Stimulated activated CD4-positive, alpha-beta T cell treated with anti-CD3 and anti-CD28 coated beads, TNF-alpha, amount 100 ng/mL, for 48 hours (primary cell): ENCODE data around the gene PA2G4.
A peak's percentile ranks its signal among the peaks of the same experiment; 100 is the strongest.
"Not testable (repeated sequence)": the region's sequence is repeated elsewhere in the genome, so short reads cannot be mapped to it uniquely, and the experiment has no call there.

Experiments used
- DNase-seq, 3 donors: peaks; one replicate each; pipeline ENCODE4 v3.0.0-alpha.2; 2020; ENCODE audit warnings: low read depth in 3 of 3

PA2G4 gene

DNA sequence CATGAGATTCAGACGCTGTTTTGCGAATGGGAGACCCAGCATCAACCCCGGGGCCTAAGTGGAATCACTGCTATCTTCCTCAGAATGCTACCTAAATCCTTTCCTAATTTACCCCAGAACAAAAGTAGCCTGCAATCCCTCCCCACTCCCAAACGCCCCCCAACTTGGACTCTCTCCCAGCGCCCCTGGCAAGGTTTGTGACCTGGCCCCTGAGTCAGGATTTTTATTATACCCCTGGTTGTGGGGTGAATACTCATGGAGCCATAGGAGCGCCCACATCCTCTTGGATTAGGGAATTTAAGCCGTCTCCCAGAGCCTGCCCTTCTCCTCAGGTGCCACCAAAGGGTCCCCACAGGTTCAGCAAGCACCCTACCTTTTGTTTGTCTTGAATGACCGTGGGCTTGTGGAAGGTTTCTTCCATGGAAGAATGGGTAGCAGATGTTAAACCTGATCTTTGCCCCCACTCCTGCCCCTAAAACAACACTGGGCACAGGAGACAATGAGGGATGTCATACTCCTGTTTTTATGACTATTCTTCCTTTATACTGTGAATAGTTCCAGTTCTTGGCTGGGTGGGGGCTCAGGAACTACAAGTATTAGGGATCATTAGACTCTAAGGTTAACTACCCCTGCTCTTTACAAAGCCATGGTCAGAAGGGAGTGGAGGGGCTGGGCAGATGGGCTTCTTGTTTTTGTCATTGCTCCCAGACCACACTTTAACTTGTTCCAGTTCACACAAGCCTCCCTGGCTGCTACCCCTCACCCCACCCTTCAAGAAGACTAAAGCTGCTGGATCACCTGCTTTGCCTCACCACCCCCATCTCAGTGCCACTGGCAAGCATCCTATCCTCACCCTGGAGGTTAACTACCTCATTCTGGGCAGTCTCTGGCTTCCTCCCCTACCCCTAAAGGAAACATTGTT is 48.7 kb downstream of the PA2G4 start:
- DNase-seq = no peak

DNA sequence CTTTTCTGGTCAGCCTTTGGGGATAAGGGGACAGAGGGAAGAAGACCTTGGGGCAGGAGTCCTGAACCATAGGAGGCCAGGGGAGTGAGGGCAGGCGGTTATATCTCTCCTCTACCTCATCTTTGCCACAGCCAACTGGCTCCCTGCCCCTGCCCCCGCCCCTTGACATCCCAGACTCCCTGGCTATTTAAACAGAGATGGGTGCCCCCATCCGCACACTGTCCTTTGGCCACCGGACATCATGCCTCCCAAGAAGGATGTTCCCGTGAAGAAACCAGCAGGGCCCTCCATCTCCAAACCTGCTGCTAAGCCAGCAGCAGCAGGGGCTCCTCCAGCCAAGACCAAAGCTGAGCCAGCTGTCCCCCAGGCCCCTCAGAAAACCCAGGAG is 49.3 kb downstream of the PA2G4 start:
- no peak for DNase-seq

DNA sequence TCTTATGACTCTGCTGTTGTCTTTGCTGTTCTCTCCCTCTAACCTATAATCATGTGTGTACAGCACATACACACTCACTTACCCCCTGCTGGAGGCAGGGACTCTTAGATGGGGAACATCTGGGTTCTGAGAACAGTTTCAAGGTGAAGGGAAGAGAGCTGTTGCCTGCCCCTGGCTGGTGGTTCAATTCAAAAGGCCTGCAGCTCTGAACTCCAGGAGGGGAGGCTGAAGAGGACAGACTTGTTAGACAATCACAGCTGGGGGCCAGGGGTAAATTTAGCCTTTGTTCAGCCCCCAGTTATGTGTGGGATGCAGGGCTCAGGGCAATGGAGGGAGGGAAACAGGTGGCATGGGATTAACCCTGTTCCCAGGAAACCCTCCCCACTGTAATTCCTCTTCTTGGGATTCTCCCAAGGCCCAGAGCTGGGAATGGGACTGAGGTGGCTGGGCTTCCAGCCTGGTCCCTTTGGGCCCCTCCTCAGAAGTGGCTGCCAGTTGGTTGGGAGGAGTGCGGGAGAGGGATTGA is 50.0 kb downstream of the PA2G4 start:
- no peak for DNase-seq

DNA sequence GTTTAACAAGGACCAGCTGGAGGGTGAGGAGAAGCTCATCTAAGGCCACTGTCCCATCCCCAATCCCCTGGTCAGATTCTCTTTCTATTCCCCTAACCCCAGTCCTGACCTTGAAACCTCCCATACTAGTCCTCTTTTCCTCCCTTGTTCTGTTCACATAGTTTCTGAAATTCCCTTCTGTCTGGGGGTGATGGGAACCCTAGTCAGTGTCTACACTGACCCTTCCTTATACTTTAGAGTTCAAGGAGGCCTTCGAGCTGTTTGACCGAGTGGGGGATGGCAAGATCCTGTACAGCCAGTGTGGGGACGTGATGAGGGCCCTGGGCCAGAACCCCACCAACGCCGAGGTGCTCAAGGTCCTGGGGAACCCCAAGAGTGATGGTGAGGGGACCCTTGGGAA is 50.5 kb downstream of the PA2G4 start:
- DNase-seq = no peak

DNA sequence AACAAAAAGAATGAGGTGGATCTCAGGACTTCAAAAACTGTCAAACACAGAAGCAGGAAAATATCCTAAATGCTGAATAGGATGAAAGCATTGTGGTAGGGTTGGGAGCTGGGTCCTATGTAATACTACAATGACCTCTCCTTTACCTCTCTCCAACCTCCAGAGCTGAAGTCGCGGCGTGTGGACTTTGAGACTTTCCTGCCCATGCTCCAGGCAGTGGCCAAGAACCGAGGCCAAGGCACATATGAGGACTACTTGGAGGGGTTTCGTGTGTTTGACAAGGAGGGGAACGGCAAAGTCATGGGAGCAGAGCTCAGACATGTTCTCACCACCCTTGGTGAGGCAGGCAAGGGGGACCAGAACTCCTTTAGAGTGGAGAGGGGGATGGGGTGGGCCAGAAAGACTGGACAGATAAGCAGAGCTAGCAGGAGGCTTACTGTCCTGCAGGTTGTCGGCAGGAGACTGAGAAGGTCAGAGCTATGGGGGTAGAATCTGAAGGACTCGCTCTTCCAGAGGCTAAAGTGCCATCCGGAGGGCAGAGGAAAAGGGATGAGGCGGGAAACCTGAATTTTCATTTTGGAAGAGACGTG is 51.0 kb downstream of the PA2G4 start:
- no peak for DNase-seq

DNA sequence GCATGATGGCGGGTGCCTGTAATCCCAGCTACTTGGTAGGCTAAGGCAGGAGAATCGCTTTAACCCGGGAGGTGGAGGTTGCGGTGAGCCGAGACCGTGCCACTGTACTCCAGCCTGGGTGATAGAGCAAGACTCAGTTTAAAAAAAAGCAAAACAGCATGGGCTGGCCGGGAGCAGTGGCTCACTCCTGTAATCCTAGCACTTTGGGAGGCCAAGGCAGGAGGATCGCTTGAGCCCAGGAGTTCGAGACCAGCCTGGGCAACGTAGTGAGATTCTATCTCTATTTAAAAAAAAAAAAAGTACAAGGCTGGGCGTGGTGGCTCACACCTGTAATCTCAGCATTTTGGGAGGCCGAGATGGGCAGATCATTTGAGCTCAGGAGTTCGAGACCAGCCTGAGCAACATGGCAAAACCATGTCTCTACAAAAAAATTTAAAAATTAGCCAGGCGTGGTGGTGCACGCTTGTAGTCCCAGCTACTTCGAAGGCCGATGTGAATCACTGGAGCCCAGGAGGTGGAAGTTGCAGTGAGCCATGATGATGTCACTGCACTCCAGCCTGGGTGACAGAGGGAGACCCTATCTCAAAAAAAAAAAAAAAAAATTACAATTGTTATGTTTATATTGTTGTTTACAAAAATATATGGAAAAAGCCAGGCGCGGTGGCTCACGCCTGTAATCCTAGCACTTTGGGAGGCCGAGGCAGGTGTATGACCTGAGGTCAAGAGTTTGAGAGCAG is 52.3 kb downstream of the PA2G4 start:
- DNase-seq = not testable (repeated sequence)

DNA sequence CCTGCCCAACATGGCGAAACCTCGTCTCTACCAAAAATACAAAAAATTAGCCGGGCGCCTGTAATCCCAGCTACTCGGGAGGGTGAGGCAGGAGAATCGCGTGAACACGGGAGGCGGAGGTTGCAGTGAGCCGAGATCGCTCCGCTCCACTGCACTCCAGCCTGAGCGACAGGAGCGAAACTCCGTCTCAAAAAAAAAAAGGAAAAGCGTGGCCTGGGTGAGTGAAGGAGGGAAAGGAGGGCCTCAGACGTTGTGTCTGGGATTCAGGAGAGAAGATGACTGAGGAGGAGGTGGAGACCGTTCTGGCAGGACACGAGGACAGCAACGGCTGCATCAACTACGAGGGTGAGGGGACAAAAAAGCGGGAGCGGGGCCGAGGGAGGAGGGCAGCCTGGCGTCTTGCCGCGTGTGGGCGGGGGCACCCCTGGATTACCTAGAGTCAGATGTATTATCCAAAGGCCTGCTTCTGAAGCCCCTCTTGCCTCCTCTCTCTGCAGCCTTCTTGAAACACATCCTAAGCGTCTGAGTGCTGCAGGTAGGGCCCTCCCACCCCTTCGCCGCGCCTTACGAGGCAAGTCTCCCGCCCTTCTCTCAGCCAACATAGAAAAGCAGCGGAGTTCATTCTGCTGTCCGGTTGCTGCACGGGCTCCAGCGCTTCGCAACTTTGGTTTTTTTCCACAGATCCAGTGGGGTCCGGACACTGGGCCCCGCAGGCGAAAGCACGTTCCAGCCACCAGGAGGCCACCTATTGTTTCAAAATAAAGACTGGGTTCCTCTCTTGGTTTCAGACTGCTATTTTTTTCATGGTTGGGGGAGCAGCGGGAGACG is 53.1 kb downstream of the PA2G4 start:
- peak; percentile 27 to 49 (median 39) for DNase-seq

DNA sequence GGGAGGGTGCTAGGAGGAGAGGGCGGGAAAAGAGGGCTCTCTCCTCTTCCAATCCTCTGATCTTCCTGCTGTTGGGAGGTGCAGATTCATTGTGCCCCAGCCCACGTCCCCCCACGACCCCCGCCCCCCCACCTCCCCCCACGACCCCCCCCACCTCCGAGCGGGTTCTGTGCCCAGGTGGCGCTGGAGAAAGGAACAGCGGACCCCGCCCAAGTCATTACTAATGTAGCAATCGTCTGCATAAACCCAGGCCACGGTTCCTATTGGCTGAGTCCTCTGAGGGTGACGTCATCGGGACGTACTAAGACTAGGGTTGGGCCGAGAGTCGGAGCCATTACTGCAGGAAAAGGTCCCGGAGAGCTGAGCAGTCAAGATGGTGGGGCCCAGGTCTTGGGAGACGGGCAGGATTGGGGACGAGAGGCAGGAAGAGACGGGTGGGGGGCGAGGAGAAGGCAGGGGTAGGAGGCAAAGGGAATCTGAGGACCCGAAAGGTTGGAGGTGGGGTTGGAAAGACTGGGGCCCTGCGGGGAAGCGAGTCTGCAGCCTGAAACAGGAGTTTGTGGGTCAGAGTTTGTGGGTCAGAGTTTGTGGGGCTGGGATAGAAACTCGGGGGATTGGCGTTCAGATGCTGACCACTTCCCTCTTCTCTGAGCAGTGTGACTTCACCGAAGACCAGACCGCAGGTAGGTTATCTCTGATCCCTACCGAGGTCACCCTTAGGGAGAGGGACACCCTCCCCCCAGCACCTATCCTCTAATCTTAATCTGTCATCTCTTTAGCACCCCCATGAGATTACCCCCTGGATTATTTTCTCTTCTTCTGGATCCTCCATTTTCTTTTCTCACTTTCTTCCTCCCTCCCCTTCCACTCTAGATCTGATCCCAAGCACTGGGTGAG is 53.9 kb downstream of the PA2G4 start, which contains the start of gene MYL6:
TSS of gene MYL6 (plus strand) at position 331 of the 897 bp plus-strand sequence. CDS start at position 374, 43 bp downstream.
- peak; percentile 87 to 95 (median 88) for DNase-seq

DNA sequence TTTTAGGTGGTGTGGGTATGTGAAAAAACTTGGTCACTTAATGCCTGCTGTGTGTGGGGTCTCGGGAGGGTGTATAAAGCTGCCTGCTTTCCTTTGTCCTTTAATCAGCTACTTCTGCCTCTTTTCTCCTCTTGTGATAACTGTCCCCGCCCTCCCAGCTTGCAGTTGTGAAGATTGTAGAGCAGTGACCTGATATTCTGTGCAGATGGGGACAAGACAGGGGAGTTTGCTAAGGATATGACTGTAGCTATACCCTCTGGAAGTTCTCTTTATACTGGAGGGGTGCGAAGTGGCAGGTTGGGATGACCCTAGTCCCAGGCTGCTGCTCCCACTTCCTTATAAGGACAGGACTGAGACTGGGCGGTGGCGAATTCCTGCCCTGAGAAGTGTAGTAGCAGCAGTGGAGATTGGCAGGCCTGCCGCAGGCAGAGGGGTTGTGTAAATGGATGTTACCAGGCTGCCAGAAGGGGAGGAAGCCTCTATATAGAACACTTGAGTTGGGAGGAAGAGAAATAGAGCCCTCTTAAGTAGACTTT is 54.6 kb downstream of the PA2G4 start:
- DNase-seq = no peak

DNA sequence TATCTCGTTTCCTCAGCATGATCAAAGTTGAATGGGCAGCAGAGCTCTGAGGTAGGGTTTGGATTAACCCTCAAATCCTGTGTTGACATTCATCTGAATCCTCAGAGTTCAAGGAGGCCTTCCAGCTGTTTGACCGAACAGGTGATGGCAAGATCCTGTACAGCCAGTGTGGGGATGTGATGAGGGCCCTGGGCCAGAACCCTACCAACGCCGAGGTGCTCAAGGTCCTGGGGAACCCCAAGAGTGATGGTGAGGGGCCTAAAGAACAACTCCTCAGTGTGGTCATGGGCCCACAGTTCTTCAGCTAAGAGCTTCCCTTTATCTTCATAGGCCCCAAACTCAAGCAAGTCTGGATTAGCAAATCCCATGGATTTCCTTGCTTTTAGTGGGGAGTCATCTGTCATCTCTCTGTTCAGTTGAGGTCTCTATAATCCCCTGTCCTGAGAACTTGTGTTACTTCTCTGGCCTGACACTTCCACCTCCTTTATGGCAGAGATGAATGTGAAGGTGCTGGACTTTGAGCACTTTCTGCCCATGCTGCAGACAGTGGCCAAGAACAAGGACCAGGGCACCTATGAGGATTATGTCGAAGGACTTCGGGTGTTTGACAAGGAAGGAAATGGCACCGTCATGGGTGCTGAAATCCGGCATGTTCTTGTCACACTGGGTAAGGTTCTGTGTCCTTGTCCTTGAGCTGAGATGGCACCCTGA is 55.3 kb downstream of the PA2G4 start:
- DNase-seq = no peak

DNA sequence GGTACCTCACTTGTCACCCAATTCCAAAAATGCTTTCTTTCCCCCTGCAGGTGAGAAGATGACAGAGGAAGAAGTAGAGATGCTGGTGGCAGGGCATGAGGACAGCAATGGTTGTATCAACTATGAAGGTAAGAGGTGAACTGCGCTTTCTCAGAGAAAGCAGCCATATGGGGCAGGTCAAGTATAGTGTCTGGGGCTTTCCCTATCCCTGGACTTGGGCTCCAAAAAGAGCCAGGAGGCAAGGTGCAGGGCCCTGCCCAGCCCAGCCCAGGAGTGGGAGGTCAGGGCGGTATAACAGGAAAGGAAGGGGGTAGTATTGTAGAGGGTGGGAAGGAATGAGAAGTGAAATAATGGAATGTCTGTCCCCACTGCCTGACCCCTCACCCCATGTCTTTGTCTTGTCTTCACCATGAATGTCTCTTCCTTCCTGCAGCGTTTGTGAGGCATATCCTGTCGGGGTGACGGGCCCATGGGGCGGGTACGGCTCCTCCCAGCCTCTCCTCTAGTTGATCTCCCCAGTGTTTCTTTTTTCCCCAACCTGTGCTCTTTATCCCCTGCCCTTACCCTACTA is 55.9 kb downstream of the PA2G4 start:
- peak in 2 of 3 donors; percentile 37 to 40 for DNase-seq

DNA sequence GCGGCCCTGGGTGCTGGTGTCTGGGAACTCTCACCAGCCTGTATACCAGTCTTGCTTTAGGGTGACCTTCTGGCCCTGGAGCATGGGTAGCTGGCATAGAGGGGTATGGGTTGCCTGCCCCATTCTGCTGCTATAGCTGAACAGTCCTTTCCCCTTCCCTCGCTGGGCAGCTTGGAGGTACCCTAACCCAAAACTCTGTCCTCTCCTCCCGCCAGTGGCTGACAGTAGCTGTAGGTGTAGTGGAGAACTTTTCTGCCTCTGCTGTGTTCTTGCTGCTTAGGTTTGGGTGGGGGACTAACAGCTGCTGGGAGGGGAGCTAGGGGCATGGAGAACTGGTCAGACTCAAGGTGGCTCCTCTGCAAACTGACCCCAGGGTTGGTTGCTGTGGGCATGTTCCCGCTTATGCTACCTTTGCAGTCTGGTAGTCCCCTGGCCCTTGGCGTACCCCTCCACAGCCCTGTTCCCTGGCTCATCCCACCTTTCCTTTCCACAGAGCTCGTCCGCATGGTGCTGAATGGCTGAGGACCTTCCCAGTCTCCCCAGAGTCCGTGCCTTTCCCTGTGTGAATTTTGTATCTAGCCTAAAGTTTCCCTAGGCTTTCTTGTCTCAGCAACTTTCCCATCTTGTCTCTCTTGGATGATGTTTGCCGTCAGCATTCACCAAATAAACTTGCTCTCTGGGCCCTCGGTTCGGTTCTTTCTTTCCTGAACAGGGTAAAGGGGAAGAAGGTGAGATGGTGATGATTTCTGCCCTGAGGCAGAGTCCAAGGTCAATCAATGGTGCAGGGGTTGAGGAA is 56.7 kb downstream of the PA2G4 start:
- no peak for DNase-seq

DNA sequence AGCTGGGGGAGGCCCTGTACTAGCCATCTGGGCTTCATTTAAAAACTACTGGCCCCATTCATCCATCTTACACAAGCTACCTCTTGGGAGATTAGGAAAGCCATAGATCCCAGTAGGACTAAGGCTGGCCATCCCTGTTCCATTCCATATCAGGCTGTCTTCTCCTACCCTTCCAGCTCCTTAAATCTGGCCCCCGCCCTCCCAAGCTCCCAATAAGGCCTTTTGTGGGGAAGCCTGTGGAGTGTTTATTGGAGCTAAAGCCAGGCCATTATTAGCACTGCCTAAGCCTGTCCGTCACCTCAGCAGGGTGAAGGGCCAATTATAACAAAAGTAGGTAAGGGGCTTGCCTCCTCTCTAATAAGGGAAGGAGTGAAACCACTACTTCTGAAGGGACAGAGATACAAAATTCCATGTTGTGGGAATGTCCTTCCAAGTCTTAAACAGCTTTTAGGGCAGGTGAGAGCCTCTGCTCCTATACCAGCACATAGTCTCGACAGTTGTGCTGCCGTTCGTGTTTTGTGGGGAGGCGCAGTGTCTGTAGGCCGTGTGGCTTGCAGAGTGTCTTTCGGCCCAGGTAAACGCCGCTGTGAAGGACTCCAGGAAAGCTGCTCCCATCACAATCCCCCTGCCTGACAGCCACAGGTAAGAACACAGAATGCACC is 57.5 kb downstream of the PA2G4 start:
- DNase-seq = no peak

DNA sequence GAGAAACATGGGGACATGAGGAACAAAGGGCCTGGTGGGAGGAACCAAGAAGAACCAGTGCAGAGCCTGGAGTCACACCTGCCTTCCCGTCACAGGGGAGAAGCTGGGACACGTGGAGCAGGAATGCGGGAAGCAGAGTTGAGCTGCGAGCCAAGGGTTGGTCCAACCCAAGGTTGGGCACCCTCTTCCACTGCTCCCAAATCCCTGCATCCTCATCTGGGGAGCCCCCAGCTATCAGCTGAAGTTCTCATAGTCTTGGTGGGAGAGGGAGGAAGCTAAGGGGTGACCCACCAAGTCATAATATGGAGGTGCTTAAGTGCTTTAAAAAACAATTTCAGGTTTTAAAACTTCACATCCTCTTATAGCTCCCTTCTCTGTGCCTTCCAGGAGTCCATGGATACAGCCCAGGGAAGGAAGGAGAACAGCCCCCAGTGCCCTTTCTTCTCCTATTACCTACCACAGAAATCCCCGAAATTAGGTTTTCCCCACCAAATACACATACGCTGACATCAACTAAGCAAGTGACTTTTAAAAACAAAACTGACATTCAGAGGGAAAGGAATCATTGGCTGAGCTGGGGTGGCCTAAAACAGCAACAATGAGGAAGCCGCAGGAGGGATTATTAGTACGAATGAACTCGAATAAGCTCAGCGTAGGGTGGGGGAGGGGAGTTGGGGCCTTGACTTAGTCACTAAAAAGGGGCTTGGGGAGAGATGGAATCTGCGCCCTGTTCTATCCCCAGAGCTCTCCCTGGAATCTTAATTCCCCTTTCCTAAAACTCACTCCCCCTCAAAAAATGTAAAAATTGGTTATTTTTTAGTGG is 58.3 kb downstream of the PA2G4 start:
- no peak for DNase-seq
